HK-2 (cell line): Measurements from ENCODE around the gene NEB.
"Not testable (repeated sequence)": the region's sequence is repeated elsewhere in the genome, so short reads cannot be mapped to it uniquely, and the experiment has no call there.

ENCODE experiments used
- DNase-seq: peaks from one replicate; pipeline ENCODE4 v3.0.0-alpha.2; 2018; ENCODE audit not compliant: unreplicated experiment

The NEB gene

DNA sequence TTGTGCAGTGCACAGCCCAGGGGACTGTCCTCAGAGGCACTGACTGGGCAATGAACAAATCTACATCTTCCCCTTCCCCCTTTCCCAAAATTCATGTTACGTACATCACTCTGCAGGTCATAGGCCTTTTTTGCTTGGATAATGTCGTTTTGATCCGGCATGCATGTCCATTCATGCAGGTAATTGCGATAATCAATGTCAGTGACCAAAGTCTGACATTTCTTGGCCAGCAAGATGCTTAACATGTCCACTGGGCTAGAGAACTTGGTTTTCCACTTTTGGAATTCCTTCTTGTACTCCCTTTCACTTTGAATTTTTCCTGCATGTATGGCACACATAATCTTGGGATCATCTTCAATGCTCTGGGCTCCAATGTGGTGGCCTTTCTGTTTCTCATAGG lies 124.6 kb downstream of the NEB start:
- DNase-seq = no peak

DNA sequence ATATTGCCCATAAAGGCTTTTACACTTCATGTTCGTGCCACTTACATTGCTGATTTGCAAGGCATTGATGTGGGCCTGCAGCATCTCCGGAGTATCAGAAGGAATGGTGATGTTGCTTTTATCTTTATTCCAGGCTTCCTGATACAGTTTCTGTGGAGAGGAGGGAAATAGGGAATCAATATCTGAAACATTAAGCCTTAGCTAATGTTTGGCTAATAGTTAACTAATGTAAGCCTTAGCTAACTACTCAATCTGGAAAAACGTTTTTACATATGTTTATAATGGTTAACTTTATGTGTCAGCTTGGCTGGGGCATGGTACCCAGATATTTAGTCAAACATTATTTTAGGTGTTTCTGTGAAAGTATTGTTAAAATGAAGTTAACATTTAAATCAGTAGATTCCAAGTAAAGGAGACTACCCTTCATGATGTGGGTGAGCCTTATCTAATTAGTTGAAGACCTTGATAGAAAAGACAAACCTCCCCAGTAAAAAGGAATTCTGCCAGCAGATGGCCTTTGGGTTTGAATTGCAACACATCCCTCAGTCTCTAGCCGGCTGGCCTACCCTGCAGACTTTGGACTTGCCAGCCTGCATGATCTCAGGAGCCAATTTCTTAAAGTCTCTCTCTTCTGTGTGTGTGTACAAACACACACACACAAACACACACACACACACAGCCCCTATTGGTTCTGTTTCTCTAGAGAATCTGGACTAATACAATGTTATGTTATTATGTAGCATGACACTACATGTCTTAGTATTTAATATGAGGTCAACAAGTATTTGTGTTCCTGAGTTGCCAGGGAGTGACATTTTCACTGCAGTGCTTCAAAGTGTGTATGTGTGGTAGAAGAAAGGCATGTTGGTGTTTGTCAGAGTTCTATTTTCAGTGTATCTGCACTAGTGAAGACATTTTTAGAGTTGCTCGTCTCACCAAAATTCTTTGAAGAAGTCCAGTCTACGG lies 126.5 kb downstream of the NEB start:
- not testable (repeated sequence) for DNase-seq

DNA sequence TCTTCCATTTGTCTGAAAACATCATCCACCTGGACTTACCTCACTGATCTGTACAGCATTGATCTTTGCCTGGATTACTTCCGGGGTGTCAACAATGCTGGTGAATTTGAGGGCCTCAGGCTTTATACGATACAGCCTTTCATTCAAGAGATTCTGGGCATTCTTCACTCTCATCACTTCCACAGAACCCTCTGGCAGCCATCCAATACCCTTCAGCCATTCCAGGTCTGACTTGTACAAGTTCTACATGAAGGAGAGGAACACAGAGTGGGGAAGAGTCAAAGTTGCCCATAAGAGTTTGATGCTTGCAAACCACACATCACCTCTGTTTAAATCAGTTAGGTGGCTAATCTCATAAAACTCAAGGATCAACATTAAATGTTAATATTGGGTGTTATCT lies 130.7 kb downstream of the NEB start:
- DNase-seq = not testable (repeated sequence)

DNA sequence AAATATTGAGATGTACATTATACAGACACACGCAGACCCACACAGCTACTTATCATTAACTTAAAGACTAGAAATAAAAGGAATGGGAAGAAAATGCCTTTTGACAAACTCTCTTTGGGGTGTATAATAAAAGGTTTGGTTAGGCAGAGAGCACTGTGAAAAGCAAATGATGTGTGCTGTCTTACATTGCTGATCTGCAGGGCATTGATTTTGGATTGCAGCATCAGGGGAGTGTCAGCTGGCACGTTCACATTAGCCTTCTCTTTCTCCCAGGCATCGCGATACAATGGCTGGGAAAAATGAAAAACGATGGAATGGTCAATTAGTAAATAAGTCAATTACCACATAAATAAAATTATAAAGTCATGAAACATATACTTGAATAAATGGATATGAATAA lies 131.9 kb downstream of the NEB start:
- not testable (repeated sequence) for DNase-seq

DNA sequence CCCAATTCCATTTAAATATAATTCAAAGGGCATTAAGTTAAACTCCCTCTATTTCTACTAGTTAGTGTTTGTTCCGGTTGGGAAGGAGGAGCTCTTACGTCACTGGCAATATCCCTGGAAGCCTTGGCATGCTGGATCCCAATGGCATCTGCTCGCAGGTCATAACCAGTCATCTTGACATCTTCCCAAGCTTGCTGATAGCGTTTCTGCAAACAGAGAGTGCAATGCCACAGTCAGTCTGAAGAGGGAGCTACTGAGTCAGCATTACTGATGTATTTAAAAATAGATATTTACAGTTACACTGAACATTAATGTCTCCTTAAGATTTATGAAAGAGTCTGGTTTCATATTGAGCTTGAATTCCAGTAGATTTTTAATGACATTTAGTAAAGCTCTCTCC lies 132.5 kb downstream of the NEB start:
- not testable (repeated sequence) for DNase-seq

DNA sequence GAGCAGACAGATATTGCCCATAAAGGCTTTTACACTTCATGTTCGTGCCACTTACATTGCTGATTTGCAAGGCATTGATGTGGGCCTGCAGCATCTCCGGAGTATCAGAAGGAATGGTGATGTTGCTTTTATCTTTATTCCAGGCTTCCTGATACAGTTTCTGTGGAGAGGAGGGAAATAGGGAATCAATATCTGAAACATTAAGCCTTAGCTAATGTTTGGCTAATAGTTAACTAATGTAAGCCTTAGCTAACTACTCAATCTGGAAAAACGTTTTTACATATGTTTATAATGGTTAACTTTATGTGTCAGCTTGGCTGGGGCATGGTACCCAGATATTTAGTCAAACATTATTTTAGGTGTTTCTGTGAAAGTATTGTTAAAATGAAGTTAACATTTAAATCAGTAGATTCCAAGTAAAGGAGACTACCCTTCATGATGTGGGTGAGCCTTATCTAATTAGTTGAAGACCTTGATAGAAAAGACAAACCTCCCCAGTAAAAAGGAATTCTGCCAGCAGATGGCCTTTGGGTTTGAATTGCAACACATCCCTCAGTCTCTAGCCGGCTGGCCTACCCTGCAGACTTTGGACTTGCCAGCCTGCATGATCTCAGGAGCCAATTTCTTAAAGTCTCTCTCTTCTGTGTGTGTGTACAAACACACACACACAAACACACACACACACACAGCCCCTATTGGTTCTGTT lies 137.2 kb downstream of the NEB start:
- DNase-seq = not testable (repeated sequence)

DNA sequence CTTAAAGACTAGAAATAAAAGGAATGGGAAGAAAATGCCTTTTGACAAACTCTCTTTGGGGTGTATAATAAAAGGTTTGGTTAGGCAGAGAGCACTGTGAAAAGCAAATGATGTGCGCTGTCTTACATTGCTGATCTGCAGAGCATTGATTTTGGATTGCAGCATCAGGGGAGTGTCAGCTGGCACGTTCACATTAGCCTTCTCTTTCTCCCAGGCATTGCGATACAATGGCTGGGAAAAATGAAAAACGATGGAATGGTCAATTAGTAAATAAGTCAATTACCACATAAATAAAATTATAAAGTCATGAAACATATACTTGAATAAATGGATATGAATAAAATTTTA lies 142.4 kb downstream of the NEB start:
- DNase-seq = not testable (repeated sequence)

DNA sequence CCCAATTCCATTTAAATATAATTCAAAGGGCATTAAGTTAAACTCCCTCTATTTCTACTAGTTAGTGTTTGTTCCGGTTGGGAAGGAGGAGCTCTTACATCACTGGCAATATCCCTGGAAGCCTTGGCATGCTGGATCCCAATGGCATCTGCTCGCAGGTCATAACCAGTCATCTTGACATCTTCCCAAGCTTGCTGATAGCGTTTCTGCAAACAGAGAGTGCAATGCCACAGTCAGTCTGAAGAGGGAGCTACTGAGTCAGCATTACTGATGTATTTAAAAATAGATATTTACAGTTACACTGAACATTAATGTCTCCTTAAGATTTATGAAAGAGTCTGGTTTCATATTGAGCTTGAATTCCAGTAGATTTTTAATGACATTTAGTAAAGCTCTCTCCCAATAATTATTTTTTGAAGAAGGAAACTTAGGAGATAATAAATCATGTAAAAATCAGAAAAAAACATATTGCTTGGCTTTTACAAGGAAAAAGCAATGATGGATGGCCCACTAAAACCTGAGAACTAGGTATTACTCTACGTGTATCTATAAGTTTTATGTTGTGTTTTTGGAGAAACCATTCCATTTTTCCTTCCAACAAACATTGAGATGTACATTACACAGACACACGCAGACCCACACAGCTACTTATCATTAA lies 142.9 kb downstream of the NEB start:
- not testable (repeated sequence) for DNase-seq

DNA sequence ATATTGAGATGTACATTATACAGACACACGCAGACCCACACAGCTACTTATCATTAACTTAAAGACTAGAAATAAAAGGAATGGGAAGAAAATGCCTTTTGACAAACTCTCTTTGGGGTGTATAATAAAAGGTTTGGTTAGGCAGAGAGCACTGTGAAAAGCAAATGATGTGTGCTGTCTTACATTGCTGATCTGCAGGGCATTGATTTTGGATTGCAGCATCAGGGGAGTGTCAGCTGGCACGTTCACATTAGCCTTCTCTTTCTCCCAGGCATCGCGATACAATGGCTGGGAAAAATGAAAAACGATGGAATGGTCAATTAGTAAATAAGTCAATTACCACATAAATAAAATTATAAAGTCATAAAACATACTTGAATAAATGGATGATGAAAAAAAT lies 153.0 kb downstream of the NEB start:
- not testable (repeated sequence) for DNase-seq

DNA sequence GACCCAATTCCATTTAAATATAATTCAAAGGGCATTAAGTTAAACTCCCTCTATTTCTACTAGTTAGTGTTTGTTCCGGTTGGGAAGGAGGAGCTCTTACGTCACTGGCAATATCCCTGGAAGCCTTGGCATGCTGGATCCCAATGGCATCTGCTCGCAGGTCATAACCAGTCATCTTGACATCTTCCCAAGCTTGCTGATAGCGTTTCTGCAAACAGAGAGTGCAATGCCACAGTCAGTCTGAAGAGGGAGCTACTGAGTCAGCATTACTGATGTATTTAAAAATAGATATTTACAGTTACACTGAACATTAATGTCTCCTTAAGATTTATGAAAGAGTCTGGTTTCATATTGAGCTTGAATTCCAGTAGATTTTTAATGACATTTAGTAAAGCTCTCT lies 153.6 kb downstream of the NEB start:
- DNase-seq = not testable (repeated sequence)

DNA sequence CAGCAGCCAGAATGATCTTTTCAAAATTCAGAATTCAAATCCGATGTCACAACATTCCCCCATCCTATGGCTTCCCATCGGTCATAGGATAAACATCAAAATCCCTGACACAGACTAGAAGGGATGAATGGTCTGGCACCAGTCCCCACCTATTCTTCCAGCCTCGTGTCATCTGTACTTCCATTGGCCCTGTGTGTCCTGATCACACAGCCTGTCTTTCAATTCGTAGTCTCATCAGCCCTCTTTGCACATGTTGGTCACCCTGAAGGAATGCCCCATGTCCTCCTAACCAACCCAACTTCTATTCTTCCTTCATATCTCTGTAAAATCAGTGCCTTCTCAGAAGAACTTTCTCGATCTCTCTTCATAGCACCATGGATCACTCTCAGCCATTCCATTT lies 157.2 kb downstream of the NEB start:
- no peak for DNase-seq

DNA sequence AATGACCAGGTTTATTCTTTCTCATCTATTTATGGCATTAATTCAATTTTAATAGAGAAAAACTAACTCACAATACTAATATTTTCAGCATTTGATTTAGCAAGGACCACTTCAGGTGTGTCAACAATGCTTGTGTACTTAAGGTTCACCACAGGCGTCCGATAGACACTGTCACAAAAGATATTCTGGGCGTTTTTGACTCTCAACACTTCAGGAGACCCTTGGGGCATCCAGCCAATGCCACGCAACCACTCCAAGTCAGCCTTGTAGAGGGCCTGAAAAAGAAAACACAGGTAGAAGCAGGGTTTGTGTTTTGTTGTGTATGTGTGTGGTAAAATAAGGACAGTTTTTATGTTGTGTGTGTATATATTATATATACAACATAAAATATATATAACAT lies 158.2 kb downstream of the NEB start:
- DNase-seq = no peak

DNA sequence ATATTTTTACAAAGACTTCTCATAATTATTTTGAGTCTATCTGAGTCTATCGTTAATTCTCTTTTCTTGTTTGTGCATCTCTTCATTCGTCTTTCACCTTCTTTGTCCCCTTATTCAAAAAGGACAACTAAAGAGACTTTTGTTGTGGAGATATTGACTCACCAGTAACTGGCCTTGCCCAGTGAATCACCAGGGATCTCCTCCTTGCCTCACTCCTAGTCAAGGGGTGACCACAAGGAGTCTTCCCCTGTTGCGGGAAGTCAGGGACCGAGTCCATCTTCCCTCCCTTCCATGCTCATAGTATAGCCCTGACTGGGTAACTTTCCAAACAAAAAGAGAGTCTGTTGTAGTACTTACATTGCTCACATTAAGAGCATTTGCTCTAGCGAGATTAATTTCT lies 158.9 kb downstream of the NEB start:
- DNase-seq = peak; percentile 11

DNA sequence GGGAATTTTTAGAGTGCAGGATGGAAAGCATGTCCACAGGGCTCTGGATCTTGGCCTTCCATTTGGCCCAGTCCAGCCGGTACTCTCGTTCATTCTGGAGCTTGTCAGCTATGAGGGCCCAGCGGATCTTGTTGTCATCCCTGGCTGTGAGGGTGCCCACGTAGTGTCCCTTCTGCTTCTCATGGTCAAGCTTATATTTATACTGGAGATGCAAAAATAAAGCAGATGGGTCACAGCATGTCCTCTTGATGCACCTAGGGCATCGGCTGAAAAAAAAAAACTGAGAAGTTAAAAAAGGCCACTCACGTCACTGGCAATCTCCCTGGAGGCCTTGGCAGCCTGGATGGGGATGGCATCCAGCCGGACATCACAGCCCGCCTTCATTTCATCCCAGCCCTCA lies 164.1 kb downstream of the NEB start:
- DNase-seq = no peak

DNA sequence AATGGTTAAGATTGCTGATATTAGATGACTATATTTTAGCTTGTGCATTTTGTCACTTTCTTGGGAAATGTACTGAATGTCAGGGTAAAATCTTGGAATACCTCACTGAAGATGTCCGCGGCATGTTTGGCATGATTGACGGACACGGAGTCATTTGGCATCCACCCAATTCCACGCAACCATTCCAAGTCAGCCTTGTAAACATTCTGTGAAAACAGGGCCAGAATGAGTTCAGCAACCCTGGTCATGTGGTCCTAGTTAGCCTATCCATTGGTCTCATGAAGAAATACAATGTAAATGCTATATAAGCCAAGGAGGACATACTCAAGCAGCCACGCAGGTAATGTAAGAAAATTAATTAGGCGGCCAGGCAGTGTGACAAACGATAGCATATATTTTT lies 165.1 kb downstream of the NEB start:
- DNase-seq = no peak

DNA sequence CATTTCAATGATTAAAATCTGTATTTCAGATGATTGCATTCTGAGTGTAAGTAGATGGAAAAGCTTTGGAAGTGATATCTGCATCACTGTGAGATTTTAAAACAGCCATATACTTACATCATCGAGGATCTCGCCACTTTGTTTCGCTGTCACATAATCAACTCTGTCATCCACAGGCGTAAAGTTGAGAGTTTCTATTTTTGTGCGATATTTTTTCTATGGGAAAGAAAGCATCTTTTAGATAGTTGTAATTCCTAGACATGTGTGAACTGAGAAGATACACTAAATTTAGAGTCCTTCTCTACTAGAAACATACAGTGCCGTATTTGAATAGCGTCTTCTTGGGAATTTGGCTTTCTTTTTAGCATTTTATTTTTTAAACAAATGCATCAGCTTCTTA lies 165.8 kb downstream of the NEB start:
- DNase-seq = no peak

DNA sequence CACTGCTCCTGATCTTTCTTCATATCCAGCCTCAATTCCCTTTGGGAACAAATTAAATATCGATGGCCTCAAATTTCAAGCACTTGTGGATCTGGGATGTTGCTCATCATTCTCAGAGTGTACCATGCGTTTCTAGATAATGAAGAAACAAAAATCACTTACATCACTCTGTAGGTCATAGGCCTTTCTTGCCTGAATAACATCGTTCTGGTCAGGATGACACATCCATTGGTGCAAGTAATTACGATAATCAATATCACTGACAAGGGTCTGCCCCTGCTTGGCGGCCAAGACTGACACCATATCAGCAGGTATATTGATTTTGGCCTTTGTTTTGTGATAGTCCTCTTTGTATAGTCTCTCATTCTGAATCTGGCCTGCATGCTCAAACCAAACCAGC lies 167.3 kb downstream of the NEB start:
- DNase-seq = no peak

DNA sequence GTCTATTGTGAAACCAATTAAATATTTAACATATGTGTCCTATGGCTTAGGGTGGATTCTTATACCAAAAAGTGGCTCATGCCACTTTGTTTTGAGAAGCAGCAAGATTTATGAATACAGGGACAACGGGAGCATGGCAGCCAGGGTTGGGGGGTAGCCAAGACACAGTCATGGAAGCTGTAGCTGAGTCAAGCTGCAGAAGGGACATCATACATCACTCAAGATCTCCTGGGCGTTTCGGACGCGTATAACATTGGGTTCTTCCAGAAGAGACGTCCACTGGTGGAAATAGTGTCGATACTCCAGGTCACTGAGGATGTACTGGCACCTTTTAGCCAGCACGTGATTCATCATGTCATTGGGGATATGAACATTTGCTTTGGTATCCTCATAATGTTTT lies 171.9 kb downstream of the NEB start:
- no peak for DNase-seq

DNA sequence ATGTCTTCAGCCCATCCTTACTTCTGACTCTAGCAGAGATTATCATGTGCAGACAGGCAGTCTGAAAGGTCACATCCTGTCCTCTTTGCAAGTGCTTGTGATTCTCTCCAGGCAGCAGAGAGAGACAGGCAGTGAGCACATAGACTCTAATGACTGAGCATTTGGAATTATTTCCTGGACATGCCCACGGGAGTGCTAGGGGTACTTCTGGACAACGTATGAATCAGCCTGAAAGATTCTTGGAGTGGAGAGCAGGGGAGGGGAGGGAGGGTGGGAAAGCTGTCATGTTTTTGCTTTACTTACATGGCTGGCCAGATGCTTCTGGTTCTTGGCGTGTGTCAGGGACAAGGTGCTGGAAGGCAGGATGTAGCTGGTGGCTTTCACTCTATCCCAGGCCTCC lies 174.0 kb downstream of the NEB start:
- peak; percentile 50 for DNase-seq

DNA sequence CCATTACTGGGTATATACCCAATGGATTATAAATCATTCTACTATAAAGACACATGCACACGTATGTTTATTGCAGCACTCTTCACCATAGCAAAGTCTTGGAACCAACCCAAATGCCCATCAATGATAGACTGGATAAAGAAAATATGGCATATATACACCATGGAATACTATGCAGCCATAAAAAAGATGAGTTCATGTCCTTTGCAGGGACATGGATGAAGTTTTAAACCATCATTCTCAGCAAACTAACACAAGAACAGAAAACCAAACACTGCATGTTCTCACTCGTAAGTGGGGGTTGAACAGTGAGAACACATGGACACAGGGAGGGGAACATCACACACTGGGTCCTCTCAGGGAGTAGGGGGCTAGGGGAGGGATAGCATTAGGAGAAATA lies 174.8 kb downstream of the NEB start:
- DNase-seq = not testable (repeated sequence)

DNA sequence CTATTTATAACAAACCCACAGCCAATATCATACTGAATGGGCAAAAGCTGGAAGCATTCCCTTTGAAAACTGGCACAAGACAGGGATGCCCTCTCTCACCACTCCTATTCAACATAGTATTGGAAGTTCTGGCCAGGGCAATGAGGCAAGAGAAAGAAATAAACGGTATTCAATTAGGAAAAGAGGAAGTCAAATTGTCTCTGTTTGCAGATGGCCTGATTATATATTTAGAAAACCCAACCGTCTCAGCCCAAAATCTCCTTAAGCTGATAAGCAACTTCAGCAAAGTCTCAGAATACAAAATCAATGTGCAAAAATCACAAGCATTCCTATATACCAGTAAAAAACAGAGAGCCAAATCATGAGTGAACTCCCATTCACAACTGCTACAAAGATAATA lies 176.4 kb downstream of the NEB start:
- DNase-seq = not testable (repeated sequence)

DNA sequence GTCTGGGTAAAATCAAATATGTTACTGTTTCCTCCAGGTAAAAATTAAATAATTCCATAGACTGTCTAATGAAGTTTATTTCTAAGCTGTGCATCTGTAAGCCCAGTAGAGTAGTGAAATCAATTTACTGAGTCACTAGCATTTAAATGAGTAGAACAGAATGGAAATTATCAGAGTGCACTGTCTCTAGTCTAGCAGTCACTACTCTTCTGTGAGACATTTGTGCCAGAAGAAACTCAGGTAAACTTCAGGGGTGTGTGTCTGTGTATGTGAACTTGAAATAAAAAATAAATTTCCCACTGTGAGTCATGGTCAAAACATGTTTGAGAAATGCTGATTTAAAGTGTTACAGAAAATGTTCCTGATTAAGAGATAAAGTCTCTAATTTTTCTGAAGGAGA lies 178.2 kb downstream of the NEB start:
- no peak for DNase-seq

DNA sequence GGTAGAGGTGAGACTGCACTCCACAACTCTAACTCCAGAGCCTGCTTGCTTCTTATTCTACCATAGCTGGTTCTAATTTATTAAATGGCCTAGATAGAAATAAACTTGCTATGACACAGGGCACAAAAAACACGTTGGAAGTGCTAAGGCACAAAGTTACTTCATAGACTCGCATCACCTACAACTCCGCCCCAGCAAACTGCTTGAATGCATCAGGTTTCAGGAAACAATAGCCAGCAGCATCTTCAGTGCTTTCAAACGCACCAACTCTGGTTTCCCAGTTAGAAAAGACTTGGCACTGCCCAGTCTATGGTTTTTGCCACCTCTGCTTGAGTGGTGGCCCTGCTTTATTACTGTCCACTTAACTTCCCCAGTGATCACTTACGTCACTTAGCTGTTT lies 182.0 kb downstream of the NEB start:
- DNase-seq = no peak
